PFSK-1 (cell line): Measurements from ENCODE around the gene METTL2B.

Experiments
- POLR2AphosphoS5 ChIP-seq: IDR thresholded peaks from 2 replicates; pipeline ENCODE4 v1.6.1; 2012; ENCODE audit warnings: low read depth, mild to moderate bottlenecking, control low read depth, low read length, moderate library complexity
- TAF1 ChIP-seq: IDR thresholded peaks from 2 replicates; pipeline ENCODE4 v1.6.1; 2012; ENCODE audit warnings: low read length, control low read depth, borderline replicate concordance; ENCODE audit not compliant: insufficient read depth
- TF ChIP-seq, protein P1 (sequence below), 2 experiments: IDR thresholded peaks; 2 replicates each; pipeline versions ENCODE4 v1.6.1 to v1.8.0; 2011 to 2012; ENCODE audit warnings: low read depth in 2 of 2, low read length in 2 of 2, control low read depth in 1 of 2, inconsistent platforms in 1 of 2, mild to moderate bottlenecking in 1 of 2, moderate library complexity in 1 of 2; ENCODE audit not compliant: insufficient read depth in 1 of 2

DNA sequence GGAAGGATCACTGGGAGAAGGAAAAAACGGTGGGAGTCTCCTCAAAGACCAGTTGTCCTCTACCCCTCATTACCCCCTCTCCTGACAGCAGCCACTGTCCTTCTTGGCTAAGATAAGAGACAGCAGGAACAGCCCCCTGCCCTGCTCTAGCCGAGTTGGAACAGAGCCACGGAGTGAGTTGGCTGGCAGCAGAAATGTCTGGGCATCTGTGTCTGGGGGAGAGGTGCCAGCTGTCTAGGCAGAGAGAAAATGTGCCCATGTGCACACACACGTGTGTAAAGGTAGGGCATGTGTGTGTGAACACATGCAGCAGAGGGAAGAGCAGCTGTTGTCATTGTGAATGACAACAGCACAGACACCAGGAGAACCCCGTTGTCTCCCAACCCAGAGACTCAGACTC lies 30.2 kb upstream of the METTL2B start:
- TF ChIP-seq POLR2AphosphoS5 (no peak), TAF1 (no peak)
- TF ChIP-seq, protein P1, sequence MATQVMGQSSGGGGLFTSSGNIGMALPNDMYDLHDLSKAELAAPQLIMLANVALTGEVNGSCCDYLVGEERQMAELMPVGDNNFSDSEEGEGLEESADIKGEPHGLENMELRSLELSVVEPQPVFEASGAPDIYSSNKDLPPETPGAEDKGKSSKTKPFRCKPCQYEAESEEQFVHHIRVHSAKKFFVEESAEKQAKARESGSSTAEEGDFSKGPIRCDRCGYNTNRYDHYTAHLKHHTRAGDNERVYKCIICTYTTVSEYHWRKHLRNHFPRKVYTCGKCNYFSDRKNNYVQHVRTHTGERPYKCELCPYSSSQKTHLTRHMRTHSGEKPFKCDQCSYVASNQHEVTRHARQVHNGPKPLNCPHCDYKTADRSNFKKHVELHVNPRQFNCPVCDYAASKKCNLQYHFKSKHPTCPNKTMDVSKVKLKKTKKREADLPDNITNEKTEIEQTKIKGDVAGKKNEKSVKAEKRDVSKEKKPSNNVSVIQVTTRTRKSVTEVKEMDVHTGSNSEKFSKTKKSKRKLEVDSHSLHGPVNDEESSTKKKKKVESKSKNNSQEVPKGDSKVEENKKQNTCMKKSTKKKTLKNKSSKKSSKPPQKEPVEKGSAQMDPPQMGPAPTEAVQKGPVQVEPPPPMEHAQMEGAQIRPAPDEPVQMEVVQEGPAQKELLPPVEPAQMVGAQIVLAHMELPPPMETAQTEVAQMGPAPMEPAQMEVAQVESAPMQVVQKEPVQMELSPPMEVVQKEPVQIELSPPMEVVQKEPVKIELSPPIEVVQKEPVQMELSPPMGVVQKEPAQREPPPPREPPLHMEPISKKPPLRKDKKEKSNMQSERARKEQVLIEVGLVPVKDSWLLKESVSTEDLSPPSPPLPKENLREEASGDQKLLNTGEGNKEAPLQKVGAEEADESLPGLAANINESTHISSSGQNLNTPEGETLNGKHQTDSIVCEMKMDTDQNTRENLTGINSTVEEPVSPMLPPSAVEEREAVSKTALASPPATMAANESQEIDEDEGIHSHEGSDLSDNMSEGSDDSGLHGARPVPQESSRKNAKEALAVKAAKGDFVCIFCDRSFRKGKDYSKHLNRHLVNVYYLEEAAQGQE (IDR thresholded peaks at IDR 0.05; ENCODE audit: insufficient read depth in 1 of 2, low read depth in 2 of 2, low read length in 2 of 2), result no peak
